ENCODE measurements around the gene FAM241A. TPM values are rescaled to one million over a fixed set of nuclear protein-coding genes. Genes with fewer than 3 reads are reported as not detected.

Gene FAM241A
- total and polyA plus RNA-seq, 9 of the 15 experiments (the other 6 are each of a cell fraction or from before 2014, with no cell fraction given), result 2.3 to 8.5 (median 5.3) TPM

GRCh38 chr4:112144546-112145325, 518 bp upstream of the FAM241A start:
- POLR2A ChIA-PET, result interaction anchor here (1.3 kb wide), 1 partner anchor 123 kb away, joined by 3 read pairs; no protein-coding TSS in a partner anchor
- H3K4me2 ChIP-seq (ENCODE audit: insufficient read depth, low read length), result peak overlapping the region; percentile 93
- in situ Hi-C loops (cut with MboI), result no loop called here
- BruUV-seq (replicated peaks), result no TSS peak
- no peak for DNase-seq (ENCODE audit: extremely low read depth in 1 of 4, low spot score in 3 of 4)
- 0 out of 3 replicates have a peak, but pooled peaks cover 4% of the 10 kb centered on the region for H3K36me3 ChIP-seq (ENCODE audit: control insufficient read depth, insufficient read depth, low read length)
- H3K9me3 ChIP-seq (replicated peaks; ENCODE audit: control insufficient read depth, insufficient read depth, low read depth, low read length), result no peaks in the 10 kb centered on the region
- FAIRE-seq, result no peak
- no peaks in the 10 kb centered on the region for H4K20me1 ChIP-seq (replicated peaks; ENCODE audit: control insufficient read depth, insufficient read depth, low read length)
- H3K9ac ChIP-seq (ENCODE audit: insufficient read depth in 1 of 2, low read depth in 2 of 2, low read length in 2 of 2), result peak overlapping the region; percentile 39 to 79; a peak in 2 of 4 replicates
- ATAC-seq, result no peak
- intact Hi-C loops (cut with micrococcal nuclease), result no loop called here
- 28% methylated on average over 17 of the region's 20 CpGs for WGBS (ENCODE audit: insufficient coverage, low coverage, missing lambda C conversion rate)
- H3K27ac ChIP-seq (ENCODE audit: extremely low read depth, low read depth, low read length), result peak overlapping the region; percentile 52
- H3K27me3 ChIP-seq (ENCODE audit: control insufficient read depth in 2 of 2, insufficient read depth in 2 of 2, low read length in 2 of 2), result no peaks in the 10 kb centered on the region
- H2AFZ ChIP-seq (ENCODE audit: low read depth, low read length), result peak overlapping the region; percentile 98
- peak overlapping the region; percentile 65 for H3K4me3 ChIP-seq
- H3K4me1 ChIP-seq (replicated peaks in 1 of 2; ENCODE audit: control insufficient read depth in 2 of 2, insufficient read depth in 2 of 2, low read length in 2 of 2), result peaks cover 10% of the 10 kb centered on the region in 2 experiments; a peak in 3 of 5 replicates
- CTCF ChIA-PET (ENCODE audit: low intra/inter-chr PET ratio), result no interaction called here
- H3K79me2 ChIP-seq (ENCODE audit: control insufficient read depth, insufficient read depth, low read length), result peaks cover 41% of the 10 kb centered on the region
- H3K9me1 ChIP-seq (ENCODE audit: control insufficient read depth, insufficient read depth, low read length), result no peaks in the 10 kb centered on the region
- no peak for TF ChIP-seq ID3 (CRISPR knock-in tag; IDR thresholded peaks at IDR 0.05)
- TF ChIP-seq ID3 (tag; IDR thresholded peaks at IDR 0.05), result no peak
- no peak for TF ChIP-seq BDP1 (IDR thresholded peaks at IDR 0.05; ENCODE audit: insufficient read depth, insufficient read length)
- TF ChIP-seq HDGF (IDR thresholded peaks at IDR 0.05), result 0 out of 2 replicates have a peak, but pooled peaks have one; percentile 54
- no peak for TF ChIP-seq ARHGAP35 (IDR thresholded peaks at IDR 0.05; ENCODE audit: partially characterized antibody)
- TF ChIP-seq EGR1 (conservative IDR thresholded peaks at IDR 0.05), result peak; percentile 21; the same call in 1 of the 2 replicates
- TF ChIP-seq CBFA2T3 (IDR thresholded peaks at IDR 0.05), result no peak
- TF ChIP-seq, protein P1, sequence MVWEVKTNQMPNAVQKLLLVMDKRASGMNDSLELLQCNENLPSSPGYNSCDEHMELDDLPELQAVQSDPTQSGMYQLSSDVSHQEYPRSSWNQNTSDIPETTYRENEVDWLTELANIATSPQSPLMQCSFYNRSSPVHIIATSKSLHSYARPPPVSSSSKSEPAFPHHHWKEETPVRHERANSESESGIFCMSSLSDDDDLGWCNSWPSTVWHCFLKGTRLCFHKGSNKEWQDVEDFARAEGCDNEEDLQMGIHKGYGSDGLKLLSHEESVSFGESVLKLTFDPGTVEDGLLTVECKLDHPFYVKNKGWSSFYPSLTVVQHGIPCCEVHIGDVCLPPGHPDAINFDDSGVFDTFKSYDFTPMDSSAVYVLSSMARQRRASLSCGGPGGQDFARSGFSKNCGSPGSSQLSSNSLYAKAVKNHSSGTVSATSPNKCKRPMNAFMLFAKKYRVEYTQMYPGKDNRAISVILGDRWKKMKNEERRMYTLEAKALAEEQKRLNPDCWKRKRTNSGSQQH (CRISPR knock-in tag; IDR thresholded peaks at IDR 0.05), result no peak
- no peak for TF ChIP-seq ZC3H4 (CRISPR knock-in tag; IDR thresholded peaks at IDR 0.05; ENCODE audit: borderline replicate concordance)
- no peak for TF ChIP-seq KDM1A (IDR thresholded peaks at IDR 0.05)
- TF ChIP-seq MLLT1 (IDR thresholded peaks at IDR 0.05), result peak in 1 of 2 experiments; percentile 59; a peak in 2 of 4 replicates
- no peak for TF ChIP-seq CHD2 (IDR thresholded peaks at IDR 0.05; ENCODE audit: low read depth, low read length)
- TF ChIP-seq, protein P2, sequence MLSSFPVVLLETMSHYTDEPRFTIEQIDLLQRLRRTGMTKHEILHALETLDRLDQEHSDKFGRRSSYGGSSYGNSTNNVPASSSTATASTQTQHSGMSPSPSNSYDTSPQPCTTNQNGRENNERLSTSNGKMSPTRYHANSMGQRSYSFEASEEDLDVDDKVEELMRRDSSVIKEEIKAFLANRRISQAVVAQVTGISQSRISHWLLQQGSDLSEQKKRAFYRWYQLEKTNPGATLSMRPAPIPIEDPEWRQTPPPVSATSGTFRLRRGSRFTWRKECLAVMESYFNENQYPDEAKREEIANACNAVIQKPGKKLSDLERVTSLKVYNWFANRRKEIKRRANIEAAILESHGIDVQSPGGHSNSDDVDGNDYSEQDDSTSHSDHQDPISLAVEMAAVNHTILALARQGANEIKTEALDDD (IDR thresholded peaks at IDR 0.05), result no peak
- TF ChIP-seq FOSL1 (tag; conservative IDR thresholded peaks at IDR 0.05), result no peak
- TF ChIP-seq SAFB (IDR thresholded peaks at IDR 0.05; ENCODE audit: borderline replicate concordance, low read depth, low read length), result no peak
- peak in 1 of 2 experiments; percentile 41; a peak in 1 of 4 replicates for TF ChIP-seq MAZ (CRISPR knock-in tag; conservative IDR thresholded peaks at IDR 0.05 in 1 of 2, IDR thresholded peaks at IDR 0.05 in 1 of 2)
- no peak for TF ChIP-seq CCAR2 (IDR thresholded peaks at IDR 0.05; ENCODE audit: low read depth, low read length)
- no peak for TF ChIP-seq EWSR1 (IDR thresholded peaks at IDR 0.05; ENCODE audit: borderline replicate concordance, low read depth, partially characterized antibody)
- no peak for TF ChIP-seq ZEB2 (IDR thresholded peaks at IDR 0.05)

Data from K562 (cell line).